Left cardiac atrium (tissue), 4 donors: Measurements from ENCODE around the gene CCDC170. TPM values are rescaled to one million over a fixed set of nuclear protein-coding genes. Genes with fewer than 3 reads are reported as not detected.
"Not testable (repeated sequence)": the region's sequence is repeated elsewhere in the genome, so short reads cannot be mapped to it uniquely, and the experiment has no call there.

Source experiments
- ATAC-seq, 2 donors: fragments of 200-7000 bp; cut with Tn5 transposase; one replicate each; pipeline ENCODE4 v1.9.1; 2020; ENCODE audit warnings: mild to moderate bottlenecking in 2 of 2, moderate library complexity in 2 of 2
- DNase-seq: peaks from one replicate; pipeline ENCODE4 v3.0.0-alpha.2; 2020
- intact Hi-C, 2 donors: fragments of 100-400 bp; cut with DNase I; formaldehyde crosslinking; loops; one replicate each; pipeline versions ENCODE4 v1.14.1 to v1.15.1; 2022 to 2023
- total RNA-seq, 2 donors: library from RNA; stranded (reverse); fragmentation: NEBNext Ultra II Directional; extraction: Animal tissue kit (Norgen Biotek cat#: 25700); gene quantifications; one replicate each; pipeline ENCODE4 v1.2.1, GENCODE V29; 2021
- donor health status: DM: no; HTN: yes; CAD: no.
- donor health status: DM: no; HTN: yes; CAD: no; lungs with severe emphysema.
- donor health status: DM: yes; HTN: yes; CAD: no.
- donor health status: Dilated cardiomyopathy.

Gene CCDC170
- total RNA-seq, 2 donors from 2014 or later = 0.85 to 1.4 TPM

- intact Hi-C loops = no loop called here
- ATAC-seq = no peak
- DNase-seq = no peak
Observed at GRCh38 chr6:151488226-151488625, 5.6 kb upstream of the CCDC170 start.

- peak in 1 of 2 donors; percentile 41 for ATAC-seq
- DNase-seq = no peak
- intact Hi-C loops = no loop called here
Observed at GRCh38 chr6:151490996-151491395, 2.8 kb upstream of the CCDC170 start.

GRCh38 chr6:151493161-151493803 lies 535 bp upstream of the CCDC170 start:
- intact Hi-C loops = no loop called here
- DNase-seq (no peak), ATAC-seq (peak in 1 of 2 donors; percentile 43)

GRCh38 chr6:151494235-151494935 lies 568 bp downstream of the CCDC170 start:
- ATAC-seq = peak; percentile 45 to 65
- intact Hi-C loops = no loop called here
- DNase-seq = peak; percentile 48

GRCh38 chr6:151494936-151495320 lies 1.1 kb downstream of the CCDC170 start:
- no peak for DNase-seq
- ATAC-seq = no peak
- intact Hi-C loops = no loop called here

- no peak for ATAC-seq
Observed at GRCh38 chr6:151495380-151495779, 1.6 kb downstream of the CCDC170 start.

GRCh38 chr6:151497905-151498304 lies 4.1 kb downstream of the CCDC170 start:
- ATAC-seq (no peak), DNase-seq (no peak)
- intact Hi-C loops = no loop called here

More at GRCh38 chr6:151495380-151495779, 1.6 kb downstream of the CCDC170 start:
- DNase-seq = no peak
- intact Hi-C loops = no loop called here

- intact Hi-C loops = no loop called here
- no peak for ATAC-seq
- DNase-seq = no peak
Observed at GRCh38 chr6:151498327-151498726, 4.5 kb downstream of the CCDC170 start.

- ATAC-seq (no peak), DNase-seq (no peak)
- intact Hi-C loops = no loop called here
Observed at GRCh38 chr6:151499551-151499950, 5.7 kb downstream of the CCDC170 start.

- no peak for ATAC-seq
- intact Hi-C loops = no loop called here
- DNase-seq = no peak
Observed at GRCh38 chr6:151501511-151502136, 7.8 kb downstream of the CCDC170 start.

GRCh38 chr6:151502499-151502898 lies 8.7 kb downstream of the CCDC170 start:
- ATAC-seq = peak in 1 of 2 donors; percentile 47
- intact Hi-C loops = no loop called here
- DNase-seq = no peak

- ATAC-seq = no peak
- no peak for DNase-seq
- intact Hi-C loops = no loop called here
Observed at GRCh38 chr6:151506761-151507160, 12.9 kb downstream of the CCDC170 start.

GRCh38 chr6:151509048-151509447 lies 15.2 kb downstream of the CCDC170 start:
- ATAC-seq = no peak
- no peak for DNase-seq
- intact Hi-C loops = no loop called here

- intact Hi-C loops = no loop called here
- ATAC-seq = no peak
Observed at GRCh38 chr6:151512481-151512880, 18.7 kb downstream of the CCDC170 start.

GRCh38 chr6:151514000-151514730 lies 20.3 kb downstream of the CCDC170 start:
- no peak for ATAC-seq
- intact Hi-C loops = no loop called here
- no peak for DNase-seq

More at GRCh38 chr6:151512481-151512880, 18.7 kb downstream of the CCDC170 start:
- DNase-seq = no peak

- DNase-seq, intact Hi-C loops, ATAC-seq: not testable (repeated sequence)
Observed at GRCh38 chr6:151518992-151519391, 25.2 kb downstream of the CCDC170 start.

- intact Hi-C loops = no loop called here
- DNase-seq (no peak), ATAC-seq (no peak)
Observed at GRCh38 chr6:151523034-151523433, 29.2 kb downstream of the CCDC170 start.

- intact Hi-C loops = no loop called here
- DNase-seq (no peak), ATAC-seq (no peak)
Observed at GRCh38 chr6:151524059-151524458, 30.2 kb downstream of the CCDC170 start.

GRCh38 chr6:151534576-151534975 lies 40.8 kb downstream of the CCDC170 start:
- DNase-seq (no peak), ATAC-seq (no peak)
- intact Hi-C loops = no loop called here
